H1 (cell line): ENCODE measurements around the gene RAD51B. TPM values are rescaled to one million over a fixed set of nuclear protein-coding genes. Genes with fewer than 3 reads are reported as not detected.

ENCODE experiments used
- MAFK ChIP-seq: IDR thresholded peaks from 2 replicates; pipeline ENCODE4 v1.6.1; 2012; ENCODE audit warnings: low read depth, mild to moderate bottlenecking, improper control_type of control experiment, low read length
- polyA plus RNA-seq, 7 experiments: library from polyadenylated mRNA; depleted of rRNA in 3 of 7; stranded (reverse) in 5 of 7; unstranded in 2 of 7; fragments of >200 nt in 5 of 7; fragments of 200-250 nt in 2 of 7; gene quantifications; 1 replicate in 5 of 7; 2 replicates in 1 of 7; 4 replicates in 1 of 7; pipeline versions ENCODE4 v1.2.1 to v1.2.3, GENCODE V29; 2011 to 2013; ENCODE audit warnings: missing spikeins in 2 of 7, mixed read lengths in 2 of 7
- total RNA-seq: library from RNA; stranded (reverse); fragmentation: NEBNext Ultra II Directional; extraction: Animal tissue kit (Norgen Biotek cat#: 25700); gene quantifications from 2 replicates; pipeline ENCODE4 v1.2.1, GENCODE V29; 2021
- TF ChIP-seq, protein P1 (sequence below): fragments of 300-600 bp; sonication (generic); IDR thresholded peaks from 2 replicates; pipeline ENCODE4 v1.7.1; 2012; ENCODE audit warnings: low read length, moderate library complexity, mild to moderate bottlenecking, inconsistent platforms; ENCODE audit not compliant: insufficient replicate concordance

The RAD51B gene
- total and polyA plus RNA-seq, 2 of the 8 experiments (the other 6 are each of a cell fraction or from before 2014, with no cell fraction given) = 3.9 to 14.9 TPM

DNA sequence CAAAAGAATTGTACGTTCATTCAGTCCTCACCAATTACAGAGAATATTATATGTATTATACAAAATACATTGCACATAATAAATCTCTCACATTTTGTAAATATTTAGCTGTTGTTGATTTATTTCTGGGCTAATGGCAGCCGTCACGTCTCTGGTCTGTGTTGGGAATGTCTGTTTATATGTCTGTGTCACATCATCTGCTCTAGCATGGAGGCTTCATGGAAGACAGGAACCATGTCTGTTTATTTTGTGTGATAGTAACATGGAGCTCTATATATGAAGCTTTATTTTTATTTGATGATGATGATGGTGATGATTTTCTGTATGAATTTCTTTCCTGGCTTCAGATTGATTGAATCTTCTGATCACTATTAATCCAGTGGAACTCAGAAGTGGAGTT lies 138.4 kb downstream of the RAD51B start (continued):
- TF ChIP-seq, protein P1, sequence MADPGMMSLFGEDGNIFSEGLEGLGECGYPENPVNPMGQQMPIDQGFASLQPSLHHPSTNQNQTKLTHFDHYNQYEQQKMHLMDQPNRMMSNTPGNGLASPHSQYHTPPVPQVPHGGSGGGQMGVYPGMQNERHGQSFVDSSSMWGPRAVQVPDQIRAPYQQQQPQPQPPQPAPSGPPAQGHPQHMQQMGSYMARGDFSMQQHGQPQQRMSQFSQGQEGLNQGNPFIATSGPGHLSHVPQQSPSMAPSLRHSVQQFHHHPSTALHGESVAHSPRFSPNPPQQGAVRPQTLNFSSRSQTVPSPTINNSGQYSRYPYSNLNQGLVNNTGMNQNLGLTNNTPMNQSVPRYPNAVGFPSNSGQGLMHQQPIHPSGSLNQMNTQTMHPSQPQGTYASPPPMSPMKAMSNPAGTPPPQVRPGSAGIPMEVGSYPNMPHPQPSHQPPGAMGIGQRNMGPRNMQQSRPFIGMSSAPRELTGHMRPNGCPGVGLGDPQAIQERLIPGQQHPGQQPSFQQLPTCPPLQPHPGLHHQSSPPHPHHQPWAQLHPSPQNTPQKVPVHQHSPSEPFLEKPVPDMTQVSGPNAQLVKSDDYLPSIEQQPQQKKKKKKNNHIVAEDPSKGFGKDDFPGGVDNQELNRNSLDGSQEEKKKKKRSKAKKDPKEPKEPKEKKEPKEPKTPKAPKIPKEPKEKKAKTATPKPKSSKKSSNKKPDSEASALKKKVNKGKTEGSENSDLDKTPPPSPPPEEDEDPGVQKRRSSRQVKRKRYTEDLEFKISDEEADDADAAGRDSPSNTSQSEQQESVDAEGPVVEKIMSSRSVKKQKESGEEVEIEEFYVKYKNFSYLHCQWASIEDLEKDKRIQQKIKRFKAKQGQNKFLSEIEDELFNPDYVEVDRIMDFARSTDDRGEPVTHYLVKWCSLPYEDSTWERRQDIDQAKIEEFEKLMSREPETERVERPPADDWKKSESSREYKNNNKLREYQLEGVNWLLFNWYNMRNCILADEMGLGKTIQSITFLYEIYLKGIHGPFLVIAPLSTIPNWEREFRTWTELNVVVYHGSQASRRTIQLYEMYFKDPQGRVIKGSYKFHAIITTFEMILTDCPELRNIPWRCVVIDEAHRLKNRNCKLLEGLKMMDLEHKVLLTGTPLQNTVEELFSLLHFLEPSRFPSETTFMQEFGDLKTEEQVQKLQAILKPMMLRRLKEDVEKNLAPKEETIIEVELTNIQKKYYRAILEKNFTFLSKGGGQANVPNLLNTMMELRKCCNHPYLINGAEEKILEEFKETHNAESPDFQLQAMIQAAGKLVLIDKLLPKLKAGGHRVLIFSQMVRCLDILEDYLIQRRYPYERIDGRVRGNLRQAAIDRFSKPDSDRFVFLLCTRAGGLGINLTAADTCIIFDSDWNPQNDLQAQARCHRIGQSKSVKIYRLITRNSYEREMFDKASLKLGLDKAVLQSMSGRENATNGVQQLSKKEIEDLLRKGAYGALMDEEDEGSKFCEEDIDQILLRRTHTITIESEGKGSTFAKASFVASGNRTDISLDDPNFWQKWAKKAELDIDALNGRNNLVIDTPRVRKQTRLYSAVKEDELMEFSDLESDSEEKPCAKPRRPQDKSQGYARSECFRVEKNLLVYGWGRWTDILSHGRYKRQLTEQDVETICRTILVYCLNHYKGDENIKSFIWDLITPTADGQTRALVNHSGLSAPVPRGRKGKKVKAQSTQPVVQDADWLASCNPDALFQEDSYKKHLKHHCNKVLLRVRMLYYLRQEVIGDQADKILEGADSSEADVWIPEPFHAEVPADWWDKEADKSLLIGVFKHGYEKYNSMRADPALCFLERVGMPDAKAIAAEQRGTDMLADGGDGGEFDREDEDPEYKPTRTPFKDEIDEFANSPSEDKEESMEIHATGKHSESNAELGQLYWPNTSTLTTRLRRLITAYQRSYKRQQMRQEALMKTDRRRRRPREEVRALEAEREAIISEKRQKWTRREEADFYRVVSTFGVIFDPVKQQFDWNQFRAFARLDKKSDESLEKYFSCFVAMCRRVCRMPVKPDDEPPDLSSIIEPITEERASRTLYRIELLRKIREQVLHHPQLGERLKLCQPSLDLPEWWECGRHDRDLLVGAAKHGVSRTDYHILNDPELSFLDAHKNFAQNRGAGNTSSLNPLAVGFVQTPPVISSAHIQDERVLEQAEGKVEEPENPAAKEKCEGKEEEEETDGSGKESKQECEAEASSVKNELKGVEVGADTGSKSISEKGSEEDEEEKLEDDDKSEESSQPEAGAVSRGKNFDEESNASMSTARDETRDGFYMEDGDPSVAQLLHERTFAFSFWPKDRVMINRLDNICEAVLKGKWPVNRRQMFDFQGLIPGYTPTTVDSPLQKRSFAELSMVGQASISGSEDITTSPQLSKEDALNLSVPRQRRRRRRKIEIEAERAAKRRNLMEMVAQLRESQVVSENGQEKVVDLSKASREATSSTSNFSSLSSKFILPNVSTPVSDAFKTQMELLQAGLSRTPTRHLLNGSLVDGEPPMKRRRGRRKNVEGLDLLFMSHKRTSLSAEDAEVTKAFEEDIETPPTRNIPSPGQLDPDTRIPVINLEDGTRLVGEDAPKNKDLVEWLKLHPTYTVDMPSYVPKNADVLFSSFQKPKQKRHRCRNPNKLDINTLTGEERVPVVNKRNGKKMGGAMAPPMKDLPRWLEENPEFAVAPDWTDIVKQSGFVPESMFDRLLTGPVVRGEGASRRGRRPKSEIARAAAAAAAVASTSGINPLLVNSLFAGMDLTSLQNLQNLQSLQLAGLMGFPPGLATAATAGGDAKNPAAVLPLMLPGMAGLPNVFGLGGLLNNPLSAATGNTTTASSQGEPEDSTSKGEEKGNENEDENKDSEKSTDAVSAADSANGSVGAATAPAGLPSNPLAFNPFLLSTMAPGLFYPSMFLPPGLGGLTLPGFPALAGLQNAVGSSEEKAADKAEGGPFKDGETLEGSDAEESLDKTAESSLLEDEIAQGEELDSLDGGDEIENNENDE = no peak
- no peak for TF ChIP-seq MAFK
